Mesenchymal stem cell (in vitro differentiated cells and primary cell): Measurements from ENCODE around the gene TBC1D19.

Source experiments
- DNase-seq: peaks from one replicate; pipeline ENCODE4 v3.0.0-alpha.2; 2013
- H2AFZ ChIP-seq: one replicate; pipeline ENCODE4 v1.6.1; 2013; ENCODE audit warnings: low read depth, mild to moderate bottlenecking, control low read depth, inconsistent platforms, low read length, moderate library complexity
- H2AK5ac ChIP-seq: 2 replicates; pipeline ENCODE4 v1.6.1; 2013; ENCODE audit warnings: low read length, moderate library complexity, mild to moderate bottlenecking, inconsistent platforms; ENCODE audit not compliant: severe bottlenecking
- H2BK120ac ChIP-seq: one replicate; pipeline ENCODE4 v1.6.1; 2013; ENCODE audit warnings: low read depth, mild to moderate bottlenecking, inconsistent platforms, low read length, moderate library complexity
- H2BK12ac ChIP-seq, 2 experiments: one replicate each; pipeline ENCODE4 v1.6.1; 2013; ENCODE audit warnings: inconsistent platforms in 2 of 2, low read length in 2 of 2, mild to moderate bottlenecking in 2 of 2, moderate library complexity in 2 of 2, control low read depth in 1 of 2
- H2BK15ac ChIP-seq: one replicate; pipeline ENCODE4 v1.6.1; 2013; ENCODE audit warnings: mild to moderate bottlenecking, low read depth, inconsistent platforms; ENCODE audit not compliant: poor library complexity, severe bottlenecking
- H2BK5ac ChIP-seq: 2 replicates; pipeline ENCODE4 v1.6.1; 2013; ENCODE audit warnings: low read depth, mild to moderate bottlenecking, low read length, control low read depth, inconsistent platforms; ENCODE audit not compliant: poor library complexity, severe bottlenecking
- H3K14ac ChIP-seq, 2 experiments: one replicate each; pipeline ENCODE4 v1.6.1; 2013; ENCODE audit warnings: inconsistent platforms in 2 of 2, low read length in 2 of 2, control low read depth in 1 of 2, mild to moderate bottlenecking in 1 of 2, moderate library complexity in 1 of 2
- H3K18ac ChIP-seq, 2 experiments: one replicate each; pipeline ENCODE4 v1.6.1; 2013; ENCODE audit warnings: inconsistent platforms in 2 of 2, low read length in 2 of 2, control low read depth in 1 of 2, low read depth in 1 of 2, mild to moderate bottlenecking in 1 of 2
- H3K23ac ChIP-seq, 2 experiments: one replicate each; pipeline ENCODE4 v1.6.1; 2013; ENCODE audit warnings: inconsistent platforms in 2 of 2, low read length in 2 of 2, mild to moderate bottlenecking in 2 of 2, moderate library complexity in 2 of 2, control low read depth in 1 of 2
- H3K27ac ChIP-seq: 2 replicates; pipeline ENCODE4 v1.5.1; 2013; ENCODE audit warnings: mild to moderate bottlenecking, moderate library complexity, low read length, control low read depth, inconsistent platforms; ENCODE audit not compliant: poor library complexity, severe bottlenecking
- H3K27me3 ChIP-seq, 2 experiments: 2 replicates each; pipeline versions ENCODE4 v1.6.1 to v1.7.0; 2013; ENCODE audit warnings: low read length in 2 of 2, mild to moderate bottlenecking in 2 of 2, moderate library complexity in 2 of 2, control low read depth in 1 of 2, inconsistent platforms in 1 of 2; ENCODE audit not compliant: control insufficient read depth in 1 of 2, insufficient read depth in 1 of 2
- H3K36me3 ChIP-seq, 2 experiments: 2 replicates each; pipeline versions ENCODE4 v1.6.1 to v1.7.0; 2013; ENCODE audit warnings: low read length in 2 of 2, control low read depth in 1 of 2, inconsistent platforms in 1 of 2, low read depth in 1 of 2, mild to moderate bottlenecking in 1 of 2; ENCODE audit not compliant: insufficient read depth in 2 of 2, control insufficient read depth in 1 of 2
- H3K4ac ChIP-seq, 2 experiments: one replicate each; pipeline ENCODE4 v1.6.1; 2013; ENCODE audit warnings: inconsistent platforms in 2 of 2, low read length in 2 of 2, mild to moderate bottlenecking in 2 of 2, moderate library complexity in 2 of 2, control low read depth in 1 of 2, low read depth in 1 of 2
- H3K4me1 ChIP-seq: 2 replicates; pipeline ENCODE4 v1.6.1; 2013; ENCODE audit warnings: low read depth, low read length, control low read depth; ENCODE audit not compliant: control insufficient read depth, insufficient read depth
- H3K4me2 ChIP-seq: 2 replicates; pipeline ENCODE4 v1.6.1; 2013; ENCODE audit warnings: low read length, mild to moderate bottlenecking, inconsistent platforms; ENCODE audit not compliant: poor library complexity, severe bottlenecking
- H3K4me3 ChIP-seq, 2 experiments: 2 replicates each; pipeline versions ENCODE4 v1.5.1 to v1.7.0; 2013; ENCODE audit warnings: low read length in 2 of 2, mild to moderate bottlenecking in 2 of 2, control low read depth in 1 of 2, low read depth in 1 of 2; ENCODE audit not compliant: insufficient read depth in 1 of 2
- H3K79me1 ChIP-seq: replicated peaks from 2 replicates; pipeline ENCODE4 v1.6.1; 2013; ENCODE audit warnings: mild to moderate bottlenecking, control low read depth, low read length, inconsistent platforms; ENCODE audit not compliant: poor library complexity, severe bottlenecking
- H3K9ac ChIP-seq: 2 replicates; pipeline ENCODE4 v1.7.0; 2013; ENCODE audit warnings: mild to moderate bottlenecking, low read length, moderate library complexity
- H3K9me3 ChIP-seq: 2 replicates; pipeline ENCODE4 v1.7.0; 2013; ENCODE audit warnings: mild to moderate bottlenecking, low read length; ENCODE audit not compliant: control insufficient read depth
- H4K8ac ChIP-seq: one replicate; pipeline ENCODE4 v1.6.1; 2013; ENCODE audit warnings: inconsistent platforms, mild to moderate bottlenecking, low read length, moderate library complexity
- H4K91ac ChIP-seq: one replicate; pipeline ENCODE4 v1.6.1; 2013; ENCODE audit warnings: mild to moderate bottlenecking, low read length, inconsistent platforms
- WGBS: methylation state at CpG from one replicate; pipeline ENCODE4 v1.1.7; 2013; ENCODE audit warnings: mixed read lengths; 5-methylcytosine and 5-hydroxymethylcytosine counted together

The TBC1D19 gene

GRCh38 chr4:26713563-26714151 lies 129.8 kb downstream of the TBC1D19 start:
- peaks cover 2% of the 10 kb centered on the region for H3K4me1 ChIP-seq
- no peak overlapping the region for H2AFZ ChIP-seq
- no peak overlapping the region for H3K27ac ChIP-seq
- H3K9me3 ChIP-seq, result no peaks in the 10 kb centered on the region
- no peak for DNase-seq
- H2BK5ac ChIP-seq, result no peak overlapping the region
- no peak overlapping the region for H4K91ac ChIP-seq
- H2BK12ac ChIP-seq, result no peak overlapping the region
- H3K4me3 ChIP-seq, result no peak overlapping the region
- peaks cover 13% of the 10 kb centered on the region for H3K79me1 ChIP-seq
- H2BK15ac ChIP-seq, result no peak overlapping the region
- no peak overlapping the region for H3K4me2 ChIP-seq
- no peak overlapping the region for H3K18ac ChIP-seq
- H2BK120ac ChIP-seq, result no peak overlapping the region
- no peak overlapping the region for H3K23ac ChIP-seq
- H3K27me3 ChIP-seq, result no peaks in the 10 kb centered on the region
- no peak overlapping the region for H3K9ac ChIP-seq
- 89% methylated on average over 2 of the region's 2 CpGs for WGBS
- peaks cover 0 to 13% of the 10 kb centered on the region in 2 experiments for H3K36me3 ChIP-seq
- H2AK5ac ChIP-seq, result no peak overlapping the region
- no peak overlapping the region for H4K8ac ChIP-seq
- no peak overlapping the region for H3K4ac ChIP-seq
- no peak overlapping the region for H3K14ac ChIP-seq

GRCh38 chr4:26715636-26716242 lies 131.9 kb downstream of the TBC1D19 start:
- no peak overlapping the region for H3K23ac ChIP-seq
- H2AFZ ChIP-seq, result no peak overlapping the region
- no peak overlapping the region for H2AK5ac ChIP-seq
- H3K4ac ChIP-seq, result no peak overlapping the region
- peaks cover 2% of the 10 kb centered on the region for H3K4me1 ChIP-seq
- H3K9me3 ChIP-seq, result no peaks in the 10 kb centered on the region
- H3K4me3 ChIP-seq, result no peak overlapping the region
- H3K18ac ChIP-seq, result no peak overlapping the region
- H3K27me3 ChIP-seq, result no peaks in the 10 kb centered on the region
- H4K8ac ChIP-seq, result no peak overlapping the region
- H3K27ac ChIP-seq, result no peak overlapping the region
- H3K36me3 ChIP-seq, result peaks cover 0 to 7% of the 10 kb centered on the region in 2 experiments
- H3K79me1 ChIP-seq, result peaks cover 11% of the 10 kb centered on the region
- no peak overlapping the region for H2BK12ac ChIP-seq
- no peak overlapping the region for H2BK15ac ChIP-seq
- no peak overlapping the region for H2BK5ac ChIP-seq
- no peak overlapping the region for H3K14ac ChIP-seq
- H4K91ac ChIP-seq, result no peak overlapping the region
- no peak overlapping the region for H2BK120ac ChIP-seq
- no peak overlapping the region for H3K4me2 ChIP-seq
- no peak for DNase-seq
- no peak overlapping the region for H3K9ac ChIP-seq
- WGBS, result 100% methylated on average over 1 of the region's 1 CpG

- H3K4ac ChIP-seq, result no peak overlapping the region
- peaks cover 11% of the 10 kb centered on the region for H3K79me1 ChIP-seq
- no peak overlapping the region for H3K9ac ChIP-seq
- no peaks in the 10 kb centered on the region for H3K27me3 ChIP-seq
- no peak overlapping the region for H2BK120ac ChIP-seq
- no peak overlapping the region for H4K91ac ChIP-seq
- no peak overlapping the region for H3K14ac ChIP-seq
- H3K4me2 ChIP-seq, result no peak overlapping the region
- H2BK12ac ChIP-seq, result no peak overlapping the region
- H2BK15ac ChIP-seq, result no peak overlapping the region
- no peak overlapping the region for H2BK5ac ChIP-seq
- peak overlapping the region; percentile 62 for H2AK5ac ChIP-seq
- peaks cover 0 to 20% of the 10 kb centered on the region in 2 experiments for H3K36me3 ChIP-seq
- H3K9me3 ChIP-seq, result no peaks in the 10 kb centered on the region
- H3K27ac ChIP-seq, result peak overlapping the region; percentile 4
- H3K4me1 ChIP-seq, result peaks cover 2% of the 10 kb centered on the region
- no peak overlapping the region for H3K18ac ChIP-seq
- DNase-seq, result peak; percentile 38
- 4% methylated on average over 2 of the region's 2 CpGs for WGBS
- H3K4me3 ChIP-seq, result no peak overlapping the region
- H2AFZ ChIP-seq, result no peak overlapping the region
- H4K8ac ChIP-seq, result no peak overlapping the region
- no peak overlapping the region for H3K23ac ChIP-seq
These were observed 133.4 kb downstream of the TBC1D19 start for GRCh38 chr4:26717332-26717731.

GRCh38 chr4:26719954-26720552 lies 136.2 kb downstream of the TBC1D19 start:
- Histone ChIP-seq H4K8ac (no peak overlapping the region), H3K79me1 (peaks cover 9% of the 10 kb centered on the region), H4K91ac (no peak overlapping the region), H3K27me3 (no peaks in the 10 kb centered on the region), H3K9ac (peak overlapping the region; percentile 3), H2BK12ac (no peak overlapping the region), H2BK120ac (no peak overlapping the region), H3K4ac (no peak overlapping the region), H3K23ac (no peak overlapping the region), H3K4me2 (no peak overlapping the region), H3K27ac (no peak overlapping the region), H3K14ac (no peak overlapping the region), H2BK15ac (no peak overlapping the region), H2BK5ac (no peak overlapping the region), H3K4me1 (peaks cover 2% of the 10 kb centered on the region), H3K4me3 (no peak overlapping the region), H3K9me3 (no peaks in the 10 kb centered on the region), H2AK5ac (no peak overlapping the region), H2AFZ (no peak overlapping the region), H3K18ac (no peak overlapping the region), H3K36me3 (peaks cover 5 to 43% of the 10 kb centered on the region in 2 experiments)
- peak; percentile 39 for DNase-seq
- WGBS, result no CpG with 5 or more reads among the region's 1 CpG
